ENCODE data around the gene NOP53.

DNA sequence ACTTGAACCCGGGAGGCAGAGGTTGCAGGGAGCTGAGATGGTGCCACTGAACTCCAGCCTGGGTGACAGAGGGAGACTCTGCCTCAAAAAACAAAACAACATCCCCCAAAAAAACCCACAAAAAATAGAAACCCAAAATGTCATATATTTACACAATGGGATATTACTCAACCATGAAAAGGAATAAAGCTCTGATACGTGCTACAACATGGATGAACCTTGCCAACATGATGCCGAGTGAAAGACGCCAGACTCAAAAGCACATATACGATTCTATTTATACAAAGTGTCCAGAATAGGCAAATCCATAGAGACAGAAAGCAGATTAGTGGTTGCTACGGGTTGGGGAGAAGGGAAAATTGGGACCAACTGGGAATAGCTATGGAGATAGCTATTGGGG is 61.1 kb downstream of the NOP53 start:
- TF ChIP-seq, protein P1, sequence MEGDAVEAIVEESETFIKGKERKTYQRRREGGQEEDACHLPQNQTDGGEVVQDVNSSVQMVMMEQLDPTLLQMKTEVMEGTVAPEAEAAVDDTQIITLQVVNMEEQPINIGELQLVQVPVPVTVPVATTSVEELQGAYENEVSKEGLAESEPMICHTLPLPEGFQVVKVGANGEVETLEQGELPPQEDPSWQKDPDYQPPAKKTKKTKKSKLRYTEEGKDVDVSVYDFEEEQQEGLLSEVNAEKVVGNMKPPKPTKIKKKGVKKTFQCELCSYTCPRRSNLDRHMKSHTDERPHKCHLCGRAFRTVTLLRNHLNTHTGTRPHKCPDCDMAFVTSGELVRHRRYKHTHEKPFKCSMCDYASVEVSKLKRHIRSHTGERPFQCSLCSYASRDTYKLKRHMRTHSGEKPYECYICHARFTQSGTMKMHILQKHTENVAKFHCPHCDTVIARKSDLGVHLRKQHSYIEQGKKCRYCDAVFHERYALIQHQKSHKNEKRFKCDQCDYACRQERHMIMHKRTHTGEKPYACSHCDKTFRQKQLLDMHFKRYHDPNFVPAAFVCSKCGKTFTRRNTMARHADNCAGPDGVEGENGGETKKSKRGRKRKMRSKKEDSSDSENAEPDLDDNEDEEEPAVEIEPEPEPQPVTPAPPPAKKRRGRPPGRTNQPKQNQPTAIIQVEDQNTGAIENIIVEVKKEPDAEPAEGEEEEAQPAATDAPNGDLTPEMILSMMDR (IDR thresholded peaks at IDR 0.05) = no peak
- TF ChIP-seq POLR2AphosphoS5 (IDR thresholded peaks at IDR 0.05) (no peak), EP300 (IDR thresholded peaks at IDR 0.05) (no peak), POLR2A (IDR thresholded peaks at IDR 0.05; ENCODE audit: low read depth) (no peak)
